ENCODE results near the gene JCAD. TPM values are rescaled to one million over a fixed set of nuclear protein-coding genes. Genes with fewer than 3 reads are reported as not detected.

The JCAD gene
- total RNA-seq, 1 experiment from 2014 or later: 40.7 TPM

DNA sequence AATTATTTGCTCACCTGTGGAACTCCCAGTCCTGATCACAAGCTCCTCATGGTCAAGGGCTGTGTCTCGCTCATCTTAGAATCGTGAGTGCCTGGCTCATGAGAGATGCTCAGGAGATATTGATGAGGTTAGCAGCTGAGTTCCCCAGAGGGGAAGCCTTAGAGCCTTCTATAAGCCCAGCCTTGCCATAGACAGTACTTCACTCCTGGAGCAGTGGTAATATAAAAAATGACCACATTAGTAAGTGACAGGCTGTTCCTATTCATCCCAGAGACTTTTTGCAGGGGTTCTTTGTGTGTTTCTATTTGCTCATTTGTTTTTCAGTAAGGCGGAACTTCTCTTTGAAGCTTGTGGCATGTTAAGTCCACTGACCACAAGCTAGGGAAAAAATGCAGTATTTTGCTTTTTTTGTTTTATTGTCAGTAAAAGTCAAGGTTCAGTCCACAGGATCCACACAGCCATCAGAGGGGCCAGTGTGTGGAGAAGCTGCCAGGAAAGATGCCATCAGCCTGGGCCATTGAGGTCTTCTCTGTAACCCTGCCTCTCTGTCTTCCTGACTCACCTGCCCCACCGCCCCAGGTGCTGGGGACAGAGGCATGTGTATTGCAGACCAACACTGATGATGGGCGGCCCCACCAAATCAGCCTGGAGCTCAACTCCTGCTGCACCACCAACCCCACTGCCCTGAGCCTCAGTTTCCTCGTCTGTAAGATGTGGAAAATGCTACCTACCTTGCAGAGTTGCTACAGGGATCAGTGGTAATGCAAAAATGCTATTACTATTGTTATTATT, 36.4 kb upstream of the JCAD start:
- ATAC-seq (no peak), DNase-seq (ENCODE audit: low read depth, low spot score) (no peak)
- Histone ChIP-seq H3K27me3 (ENCODE audit: control insufficient read depth, insufficient read depth, low read length) (no peaks in the 10 kb centered on the region), H3K4me3 (ENCODE audit: low read depth in 2 of 2, low read length in 2 of 2) (no peak overlapping the region), H3K27ac (ENCODE audit: low read length) (no peak overlapping the region), H3K4me1 (ENCODE audit: control insufficient read depth, insufficient read depth, low read length) (peaks cover 3% of the 10 kb centered on the region; the same call in 1 of the 2 replicates), H3K9me3 (ENCODE audit: control insufficient read depth, insufficient read depth, low read depth, low read length) (no peaks in the 10 kb centered on the region), H3K36me3 (ENCODE audit: control insufficient read depth, insufficient read depth, low read length) (no peaks in the 10 kb centered on the region)
- no peak for TF ChIP-seq TCF7L2 (IDR thresholded peaks at IDR 0.05; ENCODE audit: low read depth, low read length)
- TF ChIP-seq, protein P1, sequence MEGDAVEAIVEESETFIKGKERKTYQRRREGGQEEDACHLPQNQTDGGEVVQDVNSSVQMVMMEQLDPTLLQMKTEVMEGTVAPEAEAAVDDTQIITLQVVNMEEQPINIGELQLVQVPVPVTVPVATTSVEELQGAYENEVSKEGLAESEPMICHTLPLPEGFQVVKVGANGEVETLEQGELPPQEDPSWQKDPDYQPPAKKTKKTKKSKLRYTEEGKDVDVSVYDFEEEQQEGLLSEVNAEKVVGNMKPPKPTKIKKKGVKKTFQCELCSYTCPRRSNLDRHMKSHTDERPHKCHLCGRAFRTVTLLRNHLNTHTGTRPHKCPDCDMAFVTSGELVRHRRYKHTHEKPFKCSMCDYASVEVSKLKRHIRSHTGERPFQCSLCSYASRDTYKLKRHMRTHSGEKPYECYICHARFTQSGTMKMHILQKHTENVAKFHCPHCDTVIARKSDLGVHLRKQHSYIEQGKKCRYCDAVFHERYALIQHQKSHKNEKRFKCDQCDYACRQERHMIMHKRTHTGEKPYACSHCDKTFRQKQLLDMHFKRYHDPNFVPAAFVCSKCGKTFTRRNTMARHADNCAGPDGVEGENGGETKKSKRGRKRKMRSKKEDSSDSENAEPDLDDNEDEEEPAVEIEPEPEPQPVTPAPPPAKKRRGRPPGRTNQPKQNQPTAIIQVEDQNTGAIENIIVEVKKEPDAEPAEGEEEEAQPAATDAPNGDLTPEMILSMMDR (IDR thresholded peaks at IDR 0.05): no peak
- TF ChIP-seq SIN3A (IDR thresholded peaks at IDR 0.05; ENCODE audit: borderline replicate concordance, insufficient read depth, low read depth, low read length): no peak
- no peak for TF ChIP-seq POLR2AphosphoS5 (IDR thresholded peaks at IDR 0.05; ENCODE audit: low read depth, low read length)
- TF ChIP-seq, protein P2, sequence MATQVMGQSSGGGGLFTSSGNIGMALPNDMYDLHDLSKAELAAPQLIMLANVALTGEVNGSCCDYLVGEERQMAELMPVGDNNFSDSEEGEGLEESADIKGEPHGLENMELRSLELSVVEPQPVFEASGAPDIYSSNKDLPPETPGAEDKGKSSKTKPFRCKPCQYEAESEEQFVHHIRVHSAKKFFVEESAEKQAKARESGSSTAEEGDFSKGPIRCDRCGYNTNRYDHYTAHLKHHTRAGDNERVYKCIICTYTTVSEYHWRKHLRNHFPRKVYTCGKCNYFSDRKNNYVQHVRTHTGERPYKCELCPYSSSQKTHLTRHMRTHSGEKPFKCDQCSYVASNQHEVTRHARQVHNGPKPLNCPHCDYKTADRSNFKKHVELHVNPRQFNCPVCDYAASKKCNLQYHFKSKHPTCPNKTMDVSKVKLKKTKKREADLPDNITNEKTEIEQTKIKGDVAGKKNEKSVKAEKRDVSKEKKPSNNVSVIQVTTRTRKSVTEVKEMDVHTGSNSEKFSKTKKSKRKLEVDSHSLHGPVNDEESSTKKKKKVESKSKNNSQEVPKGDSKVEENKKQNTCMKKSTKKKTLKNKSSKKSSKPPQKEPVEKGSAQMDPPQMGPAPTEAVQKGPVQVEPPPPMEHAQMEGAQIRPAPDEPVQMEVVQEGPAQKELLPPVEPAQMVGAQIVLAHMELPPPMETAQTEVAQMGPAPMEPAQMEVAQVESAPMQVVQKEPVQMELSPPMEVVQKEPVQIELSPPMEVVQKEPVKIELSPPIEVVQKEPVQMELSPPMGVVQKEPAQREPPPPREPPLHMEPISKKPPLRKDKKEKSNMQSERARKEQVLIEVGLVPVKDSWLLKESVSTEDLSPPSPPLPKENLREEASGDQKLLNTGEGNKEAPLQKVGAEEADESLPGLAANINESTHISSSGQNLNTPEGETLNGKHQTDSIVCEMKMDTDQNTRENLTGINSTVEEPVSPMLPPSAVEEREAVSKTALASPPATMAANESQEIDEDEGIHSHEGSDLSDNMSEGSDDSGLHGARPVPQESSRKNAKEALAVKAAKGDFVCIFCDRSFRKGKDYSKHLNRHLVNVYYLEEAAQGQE (IDR thresholded peaks at IDR 0.05; ENCODE audit: insufficient read depth in 1 of 2, low read depth in 2 of 2, low read length in 1 of 2): no peak
- intact Hi-C loops (cut with micrococcal nuclease; ENCODE audit: unreplicated experiment): no loop called here
- CTCF ChIA-PET: no interaction called here
- POLR2A ChIA-PET: no interaction called here
- in situ Hi-C loops (cut with HindIII; ENCODE audit: low pct_unique_long_range_greater_than_20kb, low sequenced_read_pairs): no loop called here
- no TSS peak for BruUV-seq (replicated peaks)

DNA sequence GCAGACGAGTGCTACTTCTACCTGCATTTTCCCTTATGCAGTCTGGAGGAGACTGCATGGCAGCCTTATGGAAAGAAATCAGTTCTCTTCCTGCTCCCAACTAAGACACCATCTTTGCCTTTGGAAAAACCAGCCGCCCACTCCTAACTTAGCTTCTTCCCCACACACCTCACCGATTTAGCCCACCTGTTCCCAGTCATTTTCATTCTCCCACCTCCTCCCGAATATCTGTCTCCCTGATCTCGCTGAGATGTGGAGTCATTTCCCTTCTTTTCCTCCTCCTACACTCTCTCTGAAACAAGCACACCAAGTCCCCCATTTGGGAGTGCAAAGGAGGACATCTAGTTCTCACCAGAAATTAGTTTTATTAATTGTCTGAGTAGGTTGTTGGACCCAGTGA, 35.2 kb upstream of the JCAD start:
- no TSS peak for BruUV-seq (replicated peaks)
- Histone ChIP-seq H3K27ac (ENCODE audit: low read length) (no peak overlapping the region), H3K4me3 (ENCODE audit: low read depth in 2 of 2, low read length in 2 of 2) (no peak overlapping the region), H3K36me3 (ENCODE audit: control insufficient read depth, insufficient read depth, low read length) (no peaks in the 10 kb centered on the region), H3K4me1 (ENCODE audit: control insufficient read depth, insufficient read depth, low read length) (peaks cover 3% of the 10 kb centered on the region; the same call in 1 of the 2 replicates), H3K9me3 (ENCODE audit: control insufficient read depth, insufficient read depth, low read depth, low read length) (no peaks in the 10 kb centered on the region), H3K27me3 (ENCODE audit: control insufficient read depth, insufficient read depth, low read length) (no peaks in the 10 kb centered on the region)
- intact Hi-C loops (cut with micrococcal nuclease; ENCODE audit: unreplicated experiment) (no loop called here), in situ Hi-C loops (cut with HindIII; ENCODE audit: low pct_unique_long_range_greater_than_20kb, low sequenced_read_pairs) (no loop called here)
- ChIA-PET CTCF (no interaction called here), POLR2A (no interaction called here)
- ATAC-seq (no peak), DNase-seq (ENCODE audit: low read depth, low spot score) (no peak)
- TF ChIP-seq, protein P1 (IDR thresholded peaks at IDR 0.05): no peak
- no peak for TF ChIP-seq TCF7L2 (IDR thresholded peaks at IDR 0.05; ENCODE audit: low read depth, low read length)
- no peak for TF ChIP-seq POLR2AphosphoS5 (IDR thresholded peaks at IDR 0.05; ENCODE audit: low read depth, low read length)
- TF ChIP-seq, protein P2 (IDR thresholded peaks at IDR 0.05; ENCODE audit: insufficient read depth in 1 of 2, low read depth in 2 of 2, low read length in 1 of 2): no peak

Measured in Panc1 (cell line).